ENCODE data around the gene LINGO3. TPM values are rescaled to one million over a fixed set of nuclear protein-coding genes. Genes with fewer than 3 reads are reported as not detected.
A peak's percentile ranks its signal among the peaks of the same experiment; 100 is the strongest.

Gene LINGO3
- total and polyA plus RNA-seq, 5 donors, result not detected

GRCh38 chr19:2332341-2333026 lies 24.5 kb upstream of the LINGO3 start:
- no peak overlapping the region for H3K4me3 ChIP-seq (ENCODE audit: low read length)
- no peak overlapping the region for H3K27ac ChIP-seq (ENCODE audit: low read length)
- no peaks in the 10 kb centered on the region for H3K27me3 ChIP-seq (ENCODE audit: control insufficient read depth, insufficient read depth)
- ATAC-seq, result no peak
- intact Hi-C loops (cut with DNase I), result no loop called here
- WGBS, result 57% methylated on average over 17 of the region's 17 CpGs
- peak in 2 of 3 donors; percentile 54 to 66 for DNase-seq
- H3K9me3 ChIP-seq (ENCODE audit: control insufficient read depth, low read length), result no peaks in the 10 kb centered on the region
- H3K4me1 ChIP-seq (ENCODE audit: control insufficient read depth, insufficient read depth, low read length), result peaks cover 3% of the 10 kb centered on the region

DNA sequence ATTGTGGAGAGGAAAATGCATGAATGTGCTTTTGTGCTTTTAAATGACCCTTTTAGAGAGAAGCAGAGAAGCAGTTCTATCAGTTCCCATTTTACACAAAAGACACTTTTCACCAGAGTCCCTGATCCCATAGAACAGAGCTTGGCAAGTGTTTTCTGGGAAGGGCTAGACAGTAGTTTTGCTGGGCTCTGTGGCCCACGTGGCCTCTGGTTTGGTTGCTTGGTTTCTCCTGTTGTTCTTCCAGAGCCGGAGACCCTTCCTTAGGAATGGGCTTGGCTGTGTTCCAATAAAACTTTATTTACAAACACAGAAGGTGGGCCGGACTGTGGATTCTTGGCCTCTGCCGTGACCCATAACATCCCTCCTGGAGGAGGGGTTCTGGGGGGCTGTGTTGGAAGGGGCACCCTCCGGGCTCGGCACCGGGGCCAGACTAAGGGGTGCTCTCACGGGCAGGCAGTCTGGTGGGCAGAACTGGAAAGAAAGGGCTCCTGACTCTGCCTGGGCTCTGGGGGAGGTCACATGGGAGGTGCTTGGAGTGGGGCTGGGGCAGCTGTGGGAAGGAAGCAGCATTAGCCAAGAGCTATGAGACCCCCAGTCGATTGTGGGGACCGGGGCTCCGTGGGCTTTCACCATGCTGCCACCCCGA lies 23.8 kb upstream of the LINGO3 start:
- H3K9me3 ChIP-seq (ENCODE audit: control insufficient read depth, low read length), result no peaks in the 10 kb centered on the region
- WGBS, result 75% methylated on average over 12 of the region's 12 CpGs
- peaks cover 5% of the 10 kb centered on the region for H3K4me1 ChIP-seq (ENCODE audit: control insufficient read depth, insufficient read depth, low read length)
- ATAC-seq, result no peak
- peak in 1 of 3 donors; percentile 40 for DNase-seq
- no peak overlapping the region for H3K4me3 ChIP-seq (ENCODE audit: low read length)
- no peak overlapping the region for H3K27ac ChIP-seq (ENCODE audit: low read length)
- intact Hi-C loops (cut with DNase I), result no loop called here
- no peaks in the 10 kb centered on the region for H3K27me3 ChIP-seq (ENCODE audit: control insufficient read depth, insufficient read depth)

GRCh38 chr19:2330632-2331284 lies 22.8 kb upstream of the LINGO3 start:
- Histone ChIP-seq H3K27me3 (ENCODE audit: control insufficient read depth, insufficient read depth) (no peaks in the 10 kb centered on the region), H3K9me3 (ENCODE audit: control insufficient read depth, low read length) (no peaks in the 10 kb centered on the region), H3K4me3 (ENCODE audit: low read length) (no peak overlapping the region), H3K27ac (ENCODE audit: low read length) (no peak overlapping the region), H3K4me1 (ENCODE audit: control insufficient read depth, insufficient read depth, low read length) (peaks cover 5% of the 10 kb centered on the region)
- ATAC-seq (no peak), DNase-seq (peak in 2 of 3 donors; percentile 45 to 51)
- intact Hi-C loops (cut with DNase I), result no loop called here
- WGBS, result 72% methylated on average over 20 of the region's 20 CpGs

DNA sequence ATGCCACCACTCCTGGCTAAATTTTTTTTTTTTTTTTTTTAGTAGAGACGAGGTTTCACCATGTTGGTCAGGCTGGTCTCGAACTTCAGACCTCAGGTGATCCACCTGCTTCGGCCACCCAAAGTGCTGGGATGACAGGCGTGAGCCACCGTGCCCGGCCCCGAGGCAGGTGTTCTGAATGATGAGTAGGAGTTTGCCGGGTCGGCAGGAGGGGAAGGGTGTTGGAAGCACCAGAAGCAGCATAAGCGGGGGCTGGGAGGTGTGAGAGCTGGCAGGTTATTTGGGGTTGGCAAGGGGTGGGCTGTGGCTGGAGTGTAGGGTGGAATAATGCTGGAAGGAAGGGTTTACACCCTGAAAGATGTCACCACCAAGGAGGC lies 22.3 kb upstream of the LINGO3 start:
- WGBS, result 76% methylated on average over 10 of the region's 10 CpGs
- intact Hi-C loops (cut with DNase I), result no loop called here

DNA sequence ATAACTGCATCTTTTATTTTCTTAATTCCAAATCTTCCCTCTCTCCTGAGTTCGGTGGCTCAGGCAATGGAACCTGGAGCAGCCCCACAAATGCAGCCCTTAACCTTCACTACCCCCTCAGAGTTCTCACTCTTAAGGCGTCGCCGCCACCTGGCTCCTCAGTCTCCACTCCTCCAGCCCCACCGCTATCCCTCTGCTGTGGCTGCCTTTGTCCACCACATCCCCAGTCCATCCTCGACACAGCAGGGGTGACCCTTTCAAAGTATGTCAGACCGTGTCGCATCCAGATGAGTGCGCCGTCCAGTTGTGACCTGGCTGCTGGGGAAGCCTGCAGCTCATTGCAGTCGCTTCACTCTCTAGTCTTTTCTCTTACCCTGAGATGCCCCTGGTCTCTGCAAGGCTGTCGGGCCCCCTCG lies 21.6 kb upstream of the LINGO3 start:
- ATAC-seq (no peak), DNase-seq (peak in 2 of 3 donors; percentile 16 to 42)
- 50% methylated on average over 13 of the region's 13 CpGs for WGBS
- peaks cover 5% of the 10 kb centered on the region for H3K4me1 ChIP-seq (ENCODE audit: control insufficient read depth, insufficient read depth, low read length)
- H3K4me3 ChIP-seq (ENCODE audit: low read length), result peak overlapping the region; percentile 88
- no peaks in the 10 kb centered on the region for H3K27me3 ChIP-seq (ENCODE audit: control insufficient read depth, insufficient read depth)
- intact Hi-C loops (cut with DNase I), result loop anchor here in 1 of 4 donors (5.0 kb wide), 1 partner anchor 92 kb away; the partner anchor contains the start of genes PLEKHJ1 and SF3A2
- H3K27ac ChIP-seq (ENCODE audit: low read length), result no peak overlapping the region
- no peaks in the 10 kb centered on the region for H3K9me3 ChIP-seq (ENCODE audit: control insufficient read depth, low read length)

More for the DNA sequence above, 22.3 kb upstream of the LINGO3 start:
- no peak overlapping the region for H3K4me3 ChIP-seq (ENCODE audit: low read length)
- H3K27ac ChIP-seq (ENCODE audit: low read length), result no peak overlapping the region
- no peaks in the 10 kb centered on the region for H3K27me3 ChIP-seq (ENCODE audit: control insufficient read depth, insufficient read depth)
- no peaks in the 10 kb centered on the region for H3K9me3 ChIP-seq (ENCODE audit: control insufficient read depth, low read length)
- DNase-seq (peak in 2 of 3 donors; percentile 49 to 62), ATAC-seq (no peak)
- peaks cover 5% of the 10 kb centered on the region for H3K4me1 ChIP-seq (ENCODE audit: control insufficient read depth, insufficient read depth, low read length)

DNA sequence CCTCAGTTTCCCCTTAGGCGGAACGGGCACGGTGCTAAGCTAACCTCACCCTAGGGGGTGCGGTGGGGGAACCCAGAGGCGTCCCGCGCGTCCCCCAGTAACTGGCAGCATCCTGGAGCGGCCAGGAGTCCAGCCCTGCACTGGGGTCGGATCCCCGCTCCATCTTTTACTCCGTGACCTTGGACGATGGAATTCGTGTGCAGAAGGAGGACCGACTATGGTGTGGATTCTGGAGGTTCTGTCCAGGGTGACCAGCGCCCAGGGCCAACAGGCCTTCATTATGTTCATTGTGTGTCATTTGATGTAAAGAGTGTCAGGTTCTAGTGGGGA lies 21.2 kb upstream of the LINGO3 start:
- 3% methylated on average over 16 of the region's 16 CpGs for WGBS
- no peaks in the 10 kb centered on the region for H3K9me3 ChIP-seq (ENCODE audit: control insufficient read depth, low read length)
- peak in 1 of 3 donors; percentile 60 for DNase-seq
- ATAC-seq, result peak in 1 of 2 donors; percentile 4
- no peaks in the 10 kb centered on the region for H3K27me3 ChIP-seq (ENCODE audit: control insufficient read depth, insufficient read depth)
- peaks cover 5% of the 10 kb centered on the region for H3K4me1 ChIP-seq (ENCODE audit: control insufficient read depth, insufficient read depth, low read length)
- H3K4me3 ChIP-seq (ENCODE audit: low read length), result peak overlapping the region; percentile 88
- intact Hi-C loops (cut with DNase I), result loop anchor here in 1 of 4 donors (5.0 kb wide), 1 partner anchor 92 kb away; the partner anchor contains the start of genes PLEKHJ1 and SF3A2
- no peak overlapping the region for H3K27ac ChIP-seq (ENCODE audit: low read length)

GRCh38 chr19:2328401-2329148 lies 20.6 kb upstream of the LINGO3 start, which contains the start of the genes LSM7 and SPPL2B:
LSM7 (minus strand) TSS chr19:2328586; CDS start chr19:2328566, 20 bp downstream.
SPPL2B (plus strand) TSS chr19:2328684; CDS start chr19:2328710, 26 bp downstream.
- Histone ChIP-seq H3K27me3 (ENCODE audit: control insufficient read depth, insufficient read depth) (no peaks in the 10 kb centered on the region), H3K4me1 (ENCODE audit: control insufficient read depth, insufficient read depth, low read length) (peaks cover 5% of the 10 kb centered on the region), H3K4me3 (ENCODE audit: low read length) (peak within 1 kb of the TSS; percentile 88), H3K9me3 (ENCODE audit: control insufficient read depth, low read length) (no peaks in the 10 kb centered on the region), H3K27ac (ENCODE audit: low read length) (peak within 1 kb of the TSS; percentile 46)
- peak; percentile 91 to 97 (median 97) for DNase-seq
- intact Hi-C loops (cut with DNase I), result loop anchor here in 1 of 4 donors (5.0 kb wide), 1 partner anchor 91 kb away; the partner anchor contains the start of genes PLEKHJ1 and SF3A2
- peak; percentile 92 to 93 for ATAC-seq
- under 1% methylated on average over 89 of the region's 89 CpGs for WGBS

DNA sequence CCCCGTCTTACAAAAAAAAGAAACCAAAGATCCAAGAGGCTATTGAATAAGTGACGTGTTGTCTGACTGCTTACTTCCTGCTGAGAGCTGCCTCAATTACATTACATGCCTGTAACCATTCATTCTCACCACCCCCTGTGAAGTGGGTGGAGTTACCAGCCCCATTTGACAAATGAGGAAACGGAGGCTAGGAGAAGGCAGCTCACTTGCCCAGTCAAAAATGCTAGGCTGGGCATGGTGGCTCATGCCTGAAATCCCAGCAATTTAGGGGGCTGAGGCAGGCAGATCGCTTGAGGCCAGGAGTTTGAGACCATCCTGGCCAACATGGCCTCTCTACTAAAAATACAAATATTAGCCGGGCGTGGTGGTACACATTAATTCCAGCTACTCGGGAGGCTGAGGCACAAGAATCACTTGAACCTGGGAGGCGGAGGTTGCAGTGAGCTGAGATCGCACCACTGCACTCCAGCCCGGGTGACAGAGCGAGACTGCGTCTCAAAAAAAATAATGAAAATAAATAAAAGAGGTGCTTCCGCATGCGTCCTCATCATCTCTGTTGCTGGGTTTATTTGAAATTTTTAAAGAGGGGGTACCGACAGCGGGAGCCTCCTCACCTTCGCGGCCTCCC lies 19.9 kb upstream of the LINGO3 start:
- Histone ChIP-seq H3K27ac (ENCODE audit: low read length) (peak overlapping the region; percentile 46), H3K4me3 (ENCODE audit: low read length) (peak overlapping the region; percentile 88), H3K9me3 (ENCODE audit: control insufficient read depth, low read length) (no peaks in the 10 kb centered on the region), H3K4me1 (ENCODE audit: control insufficient read depth, insufficient read depth, low read length) (peaks cover 5% of the 10 kb centered on the region), H3K27me3 (ENCODE audit: control insufficient read depth, insufficient read depth) (no peaks in the 10 kb centered on the region)
- peak in 1 of 2 donors; percentile 45 for ATAC-seq
- under 1% methylated on average over 18 of the region's 18 CpGs for WGBS
- intact Hi-C loops (cut with DNase I), result loop anchor here in 1 of 4 donors (5.0 kb wide), 1 partner anchor 91 kb away; the partner anchor contains the start of genes PLEKHJ1 and SF3A2
- peak in 2 of 3 donors; percentile 47 to 55 for DNase-seq

- 84% methylated on average over 16 of the region's 16 CpGs for WGBS
- Histone ChIP-seq H3K4me3 (ENCODE audit: low read length) (no peak overlapping the region), H3K4me1 (ENCODE audit: control insufficient read depth, insufficient read depth, low read length) (peaks cover 5% of the 10 kb centered on the region)
These were observed 18.9 kb upstream of the LINGO3 start for GRCh38 chr19:2326699-2327360.

More at GRCh38 chr19:2326699-2327360, 18.9 kb upstream of the LINGO3 start:
- Histone ChIP-seq H3K9me3 (ENCODE audit: control insufficient read depth, low read length) (no peaks in the 10 kb centered on the region), H3K27ac (ENCODE audit: low read length) (no peak overlapping the region), H3K27me3 (ENCODE audit: control insufficient read depth, insufficient read depth) (no peaks in the 10 kb centered on the region)
- ATAC-seq, result no peak
- intact Hi-C loops (cut with DNase I), result loop anchor here in 1 of 4 donors (5.0 kb wide), 1 partner anchor 90 kb away; the partner anchor contains the start of genes PLEKHJ1 and SF3A2
- peak in 1 of 3 donors; percentile 14 for DNase-seq

Measured in right cardiac atrium (tissue), 5 donors.